Activated T-cell treated with anti-CD3 and anti-CD28 coated beads, Interleukin-2, amount 50 U/mL, for 24 hours (primary cell): ENCODE data around the gene CD3E.
A peak's percentile ranks its signal among the peaks of the same experiment; 100 is the strongest.

Experiments
- DNase-seq: peaks from one replicate; pipeline ENCODE4 v3.0.0-alpha.2; 2020
- H3K27ac Mint-ChIP-seq: 2 replicates; pipeline ENCODE4 v1.8.0; 2020; ENCODE audit warnings: mild to moderate bottlenecking, mixed read lengths
- H3K27me3 Mint-ChIP-seq: 2 replicates; pipeline ENCODE4 v1.8.0; 2020; ENCODE audit warnings: mixed read lengths
- H3K36me3 Mint-ChIP-seq: 2 replicates; pipeline ENCODE4 v1.8.0; 2020; ENCODE audit warnings: low read depth, mixed read lengths
- H3K4me1 Mint-ChIP-seq: 2 replicates; pipeline ENCODE4 v1.8.0; 2020; ENCODE audit warnings: low read depth, mixed read lengths
- H3K4me3 Mint-ChIP-seq: 2 replicates; pipeline ENCODE4 v1.8.0; 2020; ENCODE audit warnings: mild to moderate bottlenecking, moderate library complexity, mixed read lengths
- H3K9me3 Mint-ChIP-seq: 2 replicates; pipeline ENCODE4 v1.8.0; 2020; ENCODE audit warnings: mixed read lengths

CD3E gene

GRCh38 chr11:118359295-118359958 is 54.9 kb downstream of the CD3E start, which contains the start of gene UBE4A:
Gene UBE4A (plus strand): TSS chr11:118359600. CDS start chr11:118365081, 5,481 bp downstream.
- no peaks in the 10 kb centered on the region for H3K9me3 Mint-ChIP-seq

GRCh38 chr11:118364956-118365615 is 60.6 kb downstream of the CD3E start:
- H3K27ac Mint-ChIP-seq: peak overlapping the region; percentile 53
- H3K36me3 Mint-ChIP-seq: peaks cover 91% of the 10 kb centered on the region
- no peak for DNase-seq
- peaks cover 43% of the 10 kb centered on the region for H3K4me1 Mint-ChIP-seq
- no peaks in the 10 kb centered on the region for H3K27me3 Mint-ChIP-seq
- no peak overlapping the region for H3K4me3 Mint-ChIP-seq
- no peaks in the 10 kb centered on the region for H3K9me3 Mint-ChIP-seq

More at GRCh38 chr11:118359295-118359958, 54.9 kb downstream of the CD3E start, which contains the start of gene UBE4A:
- Mint-ChIP-seq H3K27ac (peak within 1 kb of the TSS; percentile 98), H3K4me1 (peaks cover 52% of the 10 kb centered on the region), H3K4me3 (peak within 1 kb of the TSS; percentile 96), H3K27me3 (no peaks in the 10 kb centered on the region), H3K36me3 (peaks cover 49% of the 10 kb centered on the region)
- peak; percentile 98 for DNase-seq
